IMR-90 (cell line): Measurements from ENCODE around the gene FATE1. TPM values are rescaled to one million over a fixed set of nuclear protein-coding genes. Genes with fewer than 3 reads are reported as not detected.

Experiments used
- ATAC-seq: fragments of 200-7000 bp; cut with Tn5 transposase; 2 replicates; pipeline ENCODE4 v1.9.1; 2020; ENCODE audit warnings: low read depth, mild to moderate bottlenecking, moderate library complexity
- BruUV-seq: library from RNA; stranded (reverse); fragments of 400-500 nt; replicated peaks from 2 replicates; lab custom pipeline; 2021; lab: Mats Ljungman, UMichigan
- CTCF ChIA-PET: fragments of 300-600 bp; formaldehyde crosslinking; extraction: SDS; loops from one replicate; lab custom pipeline; 2021; ENCODE audit warnings: antibody characterized with exemption; lab: Yijun Ruan, JAX
- POLR2A ChIA-PET: fragments of 300-600 bp; sonication (Branson Sonifier 250); formaldehyde crosslinking; loops from one replicate; lab custom pipeline; 2022; ENCODE audit warnings: antibody characterized with exemption; ENCODE audit not compliant: unreplicated experiment; lab: Charles Lee
- DNase-seq: peaks from one replicate; pipeline ENCODE4 v3.0.0; 2013
- H2AFZ ChIP-seq: replicated peaks from 2 replicates; pipeline ENCODE3; 2013; ENCODE audit warnings: low read length, mild to moderate bottlenecking; ENCODE audit not compliant: poor library complexity
- H2AK5ac ChIP-seq: 2 replicates; pipeline ENCODE4 v1.6.1; 2013; ENCODE audit warnings: low read depth, low read length, inconsistent platforms
- H2AK9ac ChIP-seq: replicated peaks from 2 replicates; pipeline ENCODE3; 2013; ENCODE audit warnings: mild to moderate bottlenecking, low read depth, low read length, moderate library complexity; ENCODE audit not compliant: poor library complexity
- H2BK120ac ChIP-seq: 2 replicates; pipeline ENCODE4 v1.6.1; 2013; ENCODE audit warnings: low read depth, low read length, inconsistent platforms
- H2BK15ac ChIP-seq: 3 replicates; pipeline ENCODE4 v1.6.1; 2013; ENCODE audit warnings: low read depth, low read length, inconsistent platforms
- H2BK20ac ChIP-seq: 2 replicates; pipeline ENCODE4 v1.6.1; 2013; ENCODE audit warnings: low read depth, mild to moderate bottlenecking, inconsistent platforms, low read length, moderate library complexity
- H2BK5ac ChIP-seq: 2 replicates; pipeline ENCODE4 v1.6.1; 2013; ENCODE audit warnings: mild to moderate bottlenecking, low read depth, low read length, inconsistent platforms; ENCODE audit not compliant: poor library complexity, severe bottlenecking
- H3K14ac ChIP-seq: replicated peaks from 2 replicates; pipeline ENCODE4 v1.6.1; 2013; ENCODE audit warnings: low read depth, low read length, inconsistent platforms
- H3K18ac ChIP-seq: 2 replicates; pipeline ENCODE4 v1.6.1; 2013; ENCODE audit warnings: low read depth, low read length, control low read depth
- H3K23ac ChIP-seq: 2 replicates; pipeline ENCODE4 v1.6.1; 2013; ENCODE audit warnings: low read depth, low read length, inconsistent platforms
- H3K27ac ChIP-seq: 2 replicates; pipeline ENCODE4 v1.5.1; 2013; ENCODE audit warnings: mild to moderate bottlenecking, control low read depth, low read length; ENCODE audit not compliant: insufficient read depth
- H3K27me3 ChIP-seq: 2 replicates; pipeline ENCODE4 v1.6.1; 2013; ENCODE audit warnings: low read length; ENCODE audit not compliant: control insufficient read depth, insufficient read depth
- H3K36me3 ChIP-seq: 2 replicates; pipeline ENCODE4 v1.6.1; 2013; ENCODE audit warnings: low read length, mixed read lengths; ENCODE audit not compliant: control insufficient read depth, insufficient read depth
- H3K4ac ChIP-seq: 2 replicates; pipeline ENCODE4 v1.6.1; 2013; ENCODE audit warnings: low read depth, low read length, inconsistent platforms
- H3K4me1 ChIP-seq: 2 replicates; pipeline ENCODE4 v1.6.1; 2013; ENCODE audit warnings: low read length, mixed read lengths; ENCODE audit not compliant: control insufficient read depth, insufficient read depth
- H3K4me2 ChIP-seq: 2 replicates; pipeline ENCODE4 v1.6.1; 2013; ENCODE audit warnings: low read depth, mild to moderate bottlenecking, control low read depth, low read length, moderate library complexity
- H3K4me3 ChIP-seq: 2 replicates; pipeline ENCODE4 v1.5.1; 2013; ENCODE audit warnings: low read depth, mild to moderate bottlenecking, control low read depth, low read length, moderate library complexity; ENCODE audit not compliant: insufficient read depth
- H3K56ac ChIP-seq: 2 replicates; pipeline ENCODE4 v1.6.1; 2013; ENCODE audit warnings: low read length, inconsistent platforms; ENCODE audit not compliant: insufficient read depth; ENCODE audit errors: extremely low read depth
- H3K79me1 ChIP-seq, 2 experiments: 2 replicates each; pipeline ENCODE4 v1.6.1; 2013; ENCODE audit warnings: low read length in 2 of 2, inconsistent platforms in 1 of 2, low read depth in 1 of 2
- H3K9ac ChIP-seq: 2 replicates; pipeline ENCODE4 v1.6.1; 2013; ENCODE audit warnings: low read depth, low read length, control low read depth
- H3K9me1 ChIP-seq: 2 replicates; pipeline ENCODE4 v1.6.1; 2013; ENCODE audit warnings: low read length, inconsistent platforms; ENCODE audit not compliant: insufficient read depth
- H3K9me3 ChIP-seq: 2 replicates; pipeline ENCODE4 v1.6.1; 2013; ENCODE audit warnings: low read length; ENCODE audit not compliant: control insufficient read depth, insufficient read depth
- H4K20me1 ChIP-seq: 2 replicates; pipeline ENCODE4 v1.6.1; 2013; ENCODE audit warnings: low read length, inconsistent platforms; ENCODE audit not compliant: insufficient read depth
- H4K5ac ChIP-seq: 2 replicates; pipeline ENCODE4 v1.6.1; 2013; ENCODE audit warnings: mild to moderate bottlenecking, low read depth, low read length, control low read depth
- H4K8ac ChIP-seq, 2 experiments: 2 replicates each; pipeline ENCODE4 v1.6.1; 2013; ENCODE audit warnings: low read depth in 2 of 2, low read length in 2 of 2, control low read depth in 1 of 2, inconsistent platforms in 1 of 2
- H4K91ac ChIP-seq: 2 replicates; pipeline ENCODE4 v1.6.1; 2013; ENCODE audit warnings: low read depth, low read length, inconsistent platforms; ENCODE audit not compliant: insufficient read depth
- BHLHE40 ChIP-seq: fragments of 150-350 bp; IDR thresholded peaks from 2 replicates; pipeline ENCODE4 v1.6.1; 2016; ENCODE audit warnings: mild to moderate bottlenecking, low read depth, low read length
- CEBPB ChIP-seq: IDR thresholded peaks from 2 replicates; pipeline ENCODE4 v1.6.1; 2012; ENCODE audit warnings: low read depth, low read length, improper control_type of control experiment
- CHD1 ChIP-seq: IDR thresholded peaks from 2 replicates; pipeline ENCODE4 v1.6.1; 2012; ENCODE audit warnings: low read depth, low read length, improper control_type of control experiment
- FOS ChIP-seq: fragments of 150-350 bp; IDR thresholded peaks from 2 replicates; pipeline ENCODE4 v1.6.1; 2016; ENCODE audit warnings: low read depth, low read length
- MAFK ChIP-seq: IDR thresholded peaks from 2 replicates; pipeline ENCODE4 v1.6.1; 2012; ENCODE audit warnings: low read depth, low read length, improper control_type of control experiment
- MAZ ChIP-seq: IDR thresholded peaks from 2 replicates; pipeline ENCODE4 v1.6.1; 2012; ENCODE audit warnings: low read depth, mild to moderate bottlenecking, low read length, improper control_type of control experiment, moderate library complexity, borderline replicate concordance
- MXI1 ChIP-seq: IDR thresholded peaks from 2 replicates; pipeline ENCODE4 v1.6.1; 2012; ENCODE audit warnings: low read depth, mild to moderate bottlenecking, low read length, moderate library complexity, borderline replicate concordance
- NFE2L2 ChIP-seq: fragments of 150-350 bp; IDR thresholded peaks from 2 replicates; pipeline ENCODE4 v1.6.1; 2016; ENCODE audit warnings: low read depth, mild to moderate bottlenecking, low read length
- POLR2A ChIP-seq: IDR thresholded peaks from 2 replicates; pipeline ENCODE4 v1.6.1; 2012; ENCODE audit warnings: mild to moderate bottlenecking, low read depth, low read length
- RAD21 ChIP-seq: IDR thresholded peaks from 2 replicates; pipeline ENCODE4 v1.6.1; 2012; ENCODE audit warnings: low read length, improper control_type of control experiment
- RCOR1 ChIP-seq: IDR thresholded peaks from 2 replicates; pipeline ENCODE4 v1.6.1; 2012; ENCODE audit warnings: mild to moderate bottlenecking, low read length, improper control_type of control experiment; ENCODE audit not compliant: insufficient replicate concordance
- RFX5 ChIP-seq: IDR thresholded peaks from 2 replicates; pipeline ENCODE4 v1.8.0; 2012; ENCODE audit warnings: low read depth, mild to moderate bottlenecking, low read length, moderate library complexity
- SMC3 ChIP-seq: fragments of 150-350 bp; IDR thresholded peaks from 2 replicates; pipeline ENCODE4 v1.6.1; 2016; ENCODE audit warnings: low read depth, mild to moderate bottlenecking, antibody characterized with exemption, low read length, moderate library complexity
- WGBS, 2 experiments: methylation state at CpG; one replicate each; pipeline versions ENCODE4 v1.1.5 to v1.1.7; 2013; ENCODE audit warnings: missing lambda C conversion rate in 2 of 2; ENCODE audit not compliant: insufficient read length in 1 of 2; ENCODE audit errors: extremely low coverage in 2 of 2; 5-methylcytosine and 5-hydroxymethylcytosine counted together
- dilution Hi-C: fragments of 300-500 bp; cut with HindIII; formaldehyde crosslinking; loops from one replicate; pipeline ENCODE4 v1.14.3; 2018; ENCODE audit warnings: low sequenced_read_pairs; ENCODE audit not compliant: unreplicated experiment
- in situ Hi-C: fragments of 300-500 bp; cut with MboI; formaldehyde crosslinking; loops from 3 replicates; pipeline ENCODE4 v1.14.3; 2019; ENCODE audit warnings: low sequenced_read_pairs, inconsistent platforms, mixed read lengths
- intact Hi-C: fragments of 100-400 bp; cut with micrococcal nuclease; formaldehyde crosslinking; loops from 2 replicates; pipeline ENCODE4 v1.10.0; 2022
- polyA plus RNA-seq, 3 experiments: library from polyadenylated mRNA; depleted of rRNA; stranded (reverse); fragments of >200 nt; gene quantifications; 2 replicates each; pipeline ENCODE4 v1.2.3, GENCODE V29; 2012; ENCODE audit warnings: low replicate concordance in 1 of 3
- total RNA-seq: library from RNA; depleted of rRNA; stranded (reverse); fragments of >200 nt; gene quantifications from 2 replicates; pipeline ENCODE4 v1.2.3, GENCODE V29; 2012
- TF ChIP-seq, protein P1 (sequence below): fragments of 150-350 bp; IDR thresholded peaks from 2 replicates; pipeline ENCODE4 v1.6.1; 2016; ENCODE audit warnings: low read depth, mild to moderate bottlenecking, low read length, moderate library complexity, borderline replicate concordance
- TF ChIP-seq, protein P2 (sequence below): conservative IDR thresholded peaks from 2 replicates; pipeline ENCODE4 v1.5.1; 2012; ENCODE audit warnings: mild to moderate bottlenecking, low read depth, low read length, improper control_type of control experiment
- TF ChIP-seq, protein P3 (sequence below): fragments of 150-350 bp; IDR thresholded peaks from 2 replicates; pipeline ENCODE4 v1.6.1; 2017; ENCODE audit warnings: mild to moderate bottlenecking, antibody characterized with exemption, low read length, low read depth

FATE1 gene
- total and polyA plus RNA-seq, 2 of the 4 experiments (the other 2 are of a cell fraction) = not detected

DNA sequence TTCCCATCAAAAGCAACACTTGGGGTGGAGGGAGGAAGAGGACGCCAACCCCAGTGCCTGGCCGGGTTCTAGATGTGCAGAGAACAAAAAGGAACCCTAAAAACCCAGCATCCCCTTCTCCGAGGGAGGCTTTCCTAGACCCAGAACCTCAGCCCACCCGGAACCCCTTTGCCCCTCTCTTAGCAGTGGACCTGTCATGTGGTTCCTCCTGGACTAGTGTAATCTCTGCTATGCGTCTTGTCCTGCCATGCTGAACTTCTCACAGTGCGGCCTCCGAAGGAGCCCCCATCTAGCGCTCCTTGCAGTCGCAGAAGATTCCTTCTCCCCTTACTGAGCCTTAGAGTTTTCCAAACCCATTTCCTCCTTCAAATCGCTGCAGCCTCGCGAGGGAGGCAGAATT, 21.7 kb upstream of the FATE1 start:
- no TSS peak for BruUV-seq
- no peak overlapping the region for H2AK9ac ChIP-seq
- no peak overlapping the region for H3K14ac ChIP-seq
- no peak overlapping the region for H3K4me3 ChIP-seq
- H3K9ac ChIP-seq = no peak overlapping the region
- no peaks in the 10 kb centered on the region for H3K27me3 ChIP-seq
- H3K23ac ChIP-seq = no peak overlapping the region
- TF ChIP-seq RAD21 = no peak
- TF ChIP-seq RCOR1 = no peak
- TF ChIP-seq MAZ = no peak
- no peak for TF ChIP-seq RFX5
- TF ChIP-seq CEBPB = no peak
- TF ChIP-seq FOS = no peak
- no peak for TF ChIP-seq MXI1
- TF ChIP-seq SMC3 = no peak
- TF ChIP-seq NFE2L2 = no peak
- TF ChIP-seq, protein P1, sequence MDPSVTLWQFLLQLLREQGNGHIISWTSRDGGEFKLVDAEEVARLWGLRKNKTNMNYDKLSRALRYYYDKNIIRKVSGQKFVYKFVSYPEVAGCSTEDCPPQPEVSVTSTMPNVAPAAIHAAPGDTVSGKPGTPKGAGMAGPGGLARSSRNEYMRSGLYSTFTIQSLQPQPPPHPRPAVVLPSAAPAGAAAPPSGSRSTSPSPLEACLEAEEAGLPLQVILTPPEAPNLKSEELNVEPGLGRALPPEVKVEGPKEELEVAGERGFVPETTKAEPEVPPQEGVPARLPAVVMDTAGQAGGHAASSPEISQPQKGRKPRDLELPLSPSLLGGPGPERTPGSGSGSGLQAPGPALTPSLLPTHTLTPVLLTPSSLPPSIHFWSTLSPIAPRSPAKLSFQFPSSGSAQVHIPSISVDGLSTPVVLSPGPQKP = no peak
- no peak for TF ChIP-seq CHD1
- TF ChIP-seq MAFK = no peak
- TF ChIP-seq POLR2A = no peak
- no peak for TF ChIP-seq BHLHE40
- TF ChIP-seq, protein P2, sequence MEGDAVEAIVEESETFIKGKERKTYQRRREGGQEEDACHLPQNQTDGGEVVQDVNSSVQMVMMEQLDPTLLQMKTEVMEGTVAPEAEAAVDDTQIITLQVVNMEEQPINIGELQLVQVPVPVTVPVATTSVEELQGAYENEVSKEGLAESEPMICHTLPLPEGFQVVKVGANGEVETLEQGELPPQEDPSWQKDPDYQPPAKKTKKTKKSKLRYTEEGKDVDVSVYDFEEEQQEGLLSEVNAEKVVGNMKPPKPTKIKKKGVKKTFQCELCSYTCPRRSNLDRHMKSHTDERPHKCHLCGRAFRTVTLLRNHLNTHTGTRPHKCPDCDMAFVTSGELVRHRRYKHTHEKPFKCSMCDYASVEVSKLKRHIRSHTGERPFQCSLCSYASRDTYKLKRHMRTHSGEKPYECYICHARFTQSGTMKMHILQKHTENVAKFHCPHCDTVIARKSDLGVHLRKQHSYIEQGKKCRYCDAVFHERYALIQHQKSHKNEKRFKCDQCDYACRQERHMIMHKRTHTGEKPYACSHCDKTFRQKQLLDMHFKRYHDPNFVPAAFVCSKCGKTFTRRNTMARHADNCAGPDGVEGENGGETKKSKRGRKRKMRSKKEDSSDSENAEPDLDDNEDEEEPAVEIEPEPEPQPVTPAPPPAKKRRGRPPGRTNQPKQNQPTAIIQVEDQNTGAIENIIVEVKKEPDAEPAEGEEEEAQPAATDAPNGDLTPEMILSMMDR = no peak
- TF ChIP-seq, protein P3, sequence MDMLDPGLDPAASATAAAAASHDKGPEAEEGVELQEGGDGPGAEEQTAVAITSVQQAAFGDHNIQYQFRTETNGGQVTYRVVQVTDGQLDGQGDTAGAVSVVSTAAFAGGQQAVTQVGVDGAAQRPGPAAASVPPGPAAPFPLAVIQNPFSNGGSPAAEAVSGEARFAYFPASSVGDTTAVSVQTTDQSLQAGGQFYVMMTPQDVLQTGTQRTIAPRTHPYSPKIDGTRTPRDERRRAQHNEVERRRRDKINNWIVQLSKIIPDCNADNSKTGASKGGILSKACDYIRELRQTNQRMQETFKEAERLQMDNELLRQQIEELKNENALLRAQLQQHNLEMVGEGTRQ = no peak
- H2AFZ ChIP-seq = no peak overlapping the region
- no peak overlapping the region for H3K56ac ChIP-seq
- no peak overlapping the region for H3K4ac ChIP-seq
- in situ Hi-C loops = loop anchor here (25.0 kb wide), 1 partner anchor 532 kb away; no protein-coding TSS in a partner anchor
- no peak overlapping the region for H2BK120ac ChIP-seq
- no peaks in the 10 kb centered on the region for H3K36me3 ChIP-seq
- no peak overlapping the region for H4K8ac ChIP-seq
- H3K9me3 ChIP-seq = peaks cover 14% of the 10 kb centered on the region; the same call in 1 of the 2 replicates
- WGBS, 2 experiments = 40% methylated on average over 1 of the region's 12 CpGs; no CpG with 5 or more reads in 1 of the 2 experiments
- no peak overlapping the region for H3K27ac ChIP-seq
- dilution Hi-C loops = no loop called here
- CTCF ChIA-PET = no interaction called here
- H3K4me1 ChIP-seq = no peaks in the 10 kb centered on the region
- intact Hi-C loops = no loop called here
- POLR2A ChIA-PET = no interaction called here
- no peak overlapping the region for H2BK15ac ChIP-seq
- H2BK5ac ChIP-seq = no peak overlapping the region
- H4K5ac ChIP-seq = no peak overlapping the region
- no peaks in the 10 kb centered on the region for H4K20me1 ChIP-seq
- H3K4me2 ChIP-seq = no peak overlapping the region
- no peak overlapping the region for H3K18ac ChIP-seq
- no peak for DNase-seq
- no peak overlapping the region for H2AK5ac ChIP-seq
- H2BK20ac ChIP-seq = no peak overlapping the region
- H4K91ac ChIP-seq = no peak overlapping the region
- no peak for ATAC-seq
- no peaks in the 10 kb centered on the region for H3K9me1 ChIP-seq
- H3K79me1 ChIP-seq = no peaks in the 10 kb centered on the region
